PC-3 (cell line): ENCODE data around the gene VWA5A.

Source experiments
- CTCF ChIP-seq: fragments of 300-600 bp; sonication (generic); conservative IDR thresholded peaks from 2 replicates; pipeline ENCODE4 v1.5.1; 2017; ENCODE audit warnings: antibody characterized with exemption, low read depth, mild to moderate bottlenecking, low read length
- EZH2 ChIP-seq: fragments of 300-600 bp; sonication (generic); IDR thresholded peaks from one replicate; pipeline ENCODE4 v1.6.1; 2017; ENCODE audit warnings: antibody characterized with exemption, mild to moderate bottlenecking, low read length; ENCODE audit not compliant: unreplicated experiment

DNA sequence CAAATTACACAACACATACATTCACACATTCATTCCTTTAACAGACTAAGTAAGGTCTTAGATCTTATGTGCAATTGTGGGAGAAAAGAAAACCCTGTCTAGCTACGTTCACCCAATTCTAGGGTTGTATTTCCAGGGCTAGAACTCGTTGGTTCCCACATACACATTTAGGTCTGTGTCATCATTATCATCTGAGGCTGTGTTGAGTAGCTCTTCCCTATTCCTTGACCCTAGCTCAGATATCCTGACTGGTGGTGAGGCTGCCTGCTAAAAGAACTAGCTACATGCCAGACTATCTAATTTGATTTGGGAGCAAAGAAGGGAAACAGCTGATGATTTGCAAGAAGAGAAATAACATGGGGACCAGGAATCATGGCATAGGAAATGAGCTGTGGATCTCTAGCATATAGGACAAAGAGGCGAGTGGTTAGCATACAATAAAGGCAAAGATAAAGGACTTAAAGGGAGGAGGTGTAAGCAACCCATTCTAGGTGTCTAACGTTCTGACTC is 46.6 kb upstream of the VWA5A start:
- TF ChIP-seq EZH2 = no peak
- no peak for TF ChIP-seq CTCF
